Calu3 (cell line): Measurements from ENCODE around the gene ABCF3. TPM values are rescaled to one million over a fixed set of nuclear protein-coding genes. Genes with fewer than 3 reads are reported as not detected.

Experiments
- BruUV-seq: library from RNA; stranded (reverse); fragments of 400-500 nt; replicated peaks from 2 replicates; lab custom pipeline; 2021; lab: Mats Ljungman, UMichigan
- CTCF ChIA-PET: fragments of 300-600 bp; sonication (Branson Sonifier 250); formaldehyde crosslinking; loops from one replicate; lab custom pipeline; 2022; ENCODE audit warnings: antibody characterized with exemption; lab: Charles Lee
- DNase-seq: peaks from one replicate; pipeline ENCODE4 v3.0.0; 2022
- H3K27ac Mint-ChIP-seq: one replicate; pipeline ENCODE4 v1.8.0; 2022; ENCODE audit warnings: mixed read lengths; ENCODE audit not compliant: unreplicated experiment
- H3K27me3 Mint-ChIP-seq: one replicate; pipeline ENCODE4 v1.8.0; 2022; ENCODE audit warnings: mixed read lengths; ENCODE audit not compliant: unreplicated experiment
- H3K36me3 Mint-ChIP-seq: one replicate; pipeline ENCODE4 v1.8.0; 2022; ENCODE audit warnings: mild to moderate bottlenecking, moderate library complexity, mixed read lengths; ENCODE audit not compliant: insufficient read depth, unreplicated experiment
- H3K4me1 Mint-ChIP-seq: one replicate; pipeline ENCODE4 v1.8.0; 2022; ENCODE audit warnings: mild to moderate bottlenecking, low read depth, mixed read lengths; ENCODE audit not compliant: unreplicated experiment
- H3K4me3 Mint-ChIP-seq: one replicate; pipeline ENCODE4 v1.8.0; 2022; ENCODE audit warnings: mild to moderate bottlenecking, low read depth, moderate library complexity, mixed read lengths; ENCODE audit not compliant: unreplicated experiment
- H3K9me3 Mint-ChIP-seq: one replicate; pipeline ENCODE4 v1.8.0; 2022; ENCODE audit warnings: low read depth, mixed read lengths; ENCODE audit not compliant: unreplicated experiment
- CTCF ChIP-seq: fragments of 200-600 bp; IDR thresholded peaks from one replicate; pipeline ENCODE4 v1.8.0; 2022; ENCODE audit warnings: antibody characterized with exemption; ENCODE audit not compliant: unreplicated experiment
- intact Hi-C: fragments of 100-400 bp; cut with micrococcal nuclease; formaldehyde crosslinking; loops from one replicate; pipeline ENCODE4 v1.10.0; 2022; ENCODE audit not compliant: unreplicated experiment
- total RNA-seq: library from RNA; stranded (reverse); gene quantifications from 2 replicates; pipeline ENCODE4 v1.2.3, GENCODE V29; 2022

The ABCF3 gene
- total RNA-seq, 1 experiment from 2014 or later = 116 TPM

- CTCF ChIA-PET = interaction anchor here (0.5 kb wide), 1 partner anchor 388 kb away, joined by 4 read pairs; no protein-coding TSS in a partner anchor
- peaks cover 11% of the 10 kb centered on the region for H3K4me1 Mint-ChIP-seq
- no peaks in the 10 kb centered on the region for H3K9me3 Mint-ChIP-seq
- H3K4me3 Mint-ChIP-seq = no peak overlapping the region
- no peak for DNase-seq
- H3K27me3 Mint-ChIP-seq = peaks cover 54% of the 10 kb centered on the region
- no peak for TF ChIP-seq CTCF
- no TSS peak for BruUV-seq
- intact Hi-C loops = no loop called here
- H3K27ac Mint-ChIP-seq = no peak overlapping the region
- peaks cover 9% of the 10 kb centered on the region for H3K36me3 Mint-ChIP-seq
These were observed 50.6 kb downstream of the ABCF3 start for GRCh38 chr3:184236636-184237035.

- Mint-ChIP-seq H3K4me1 (peaks cover 11% of the 10 kb centered on the region), H3K27me3 (peaks cover 48% of the 10 kb centered on the region), H3K4me3 (no peak overlapping the region), H3K36me3 (peaks cover 15% of the 10 kb centered on the region), H3K9me3 (no peaks in the 10 kb centered on the region), H3K27ac (no peak overlapping the region)
- intact Hi-C loops = no loop called here
- no peak for DNase-seq
- CTCF ChIA-PET = interaction anchor here (0.7 to 1.1 kb wide), 3 partner anchors 11 to 341 kb away, joined by 3 to 4 read pairs (median 3); no protein-coding TSS in a partner anchor
- TF ChIP-seq CTCF = no peak
- BruUV-seq = no TSS peak
These were observed 51.2 kb downstream of the ABCF3 start for GRCh38 chr3:184237211-184237610.

GRCh38 chr3:184237807-184238206, 51.8 kb downstream of the ABCF3 start:
- H3K9me3 Mint-ChIP-seq = no peaks in the 10 kb centered on the region
- intact Hi-C loops = no loop called here
- H3K36me3 Mint-ChIP-seq = peaks cover 21% of the 10 kb centered on the region
- H3K4me1 Mint-ChIP-seq = peaks cover 11% of the 10 kb centered on the region
- H3K4me3 Mint-ChIP-seq = no peak overlapping the region
- DNase-seq = no peak
- no peak overlapping the region for H3K27ac Mint-ChIP-seq
- TF ChIP-seq CTCF = no peak
- peaks cover 42% of the 10 kb centered on the region for H3K27me3 Mint-ChIP-seq
- no TSS peak for BruUV-seq
- CTCF ChIA-PET = interaction anchor here (0.6 to 1.1 kb wide), 4 partner anchors 11 to 341 kb away, joined by 3 to 5 read pairs (median 4); no protein-coding TSS in a partner anchor

GRCh38 chr3:184238246-184238818, 52.3 kb downstream of the ABCF3 start:
- no peaks in the 10 kb centered on the region for H3K9me3 Mint-ChIP-seq
- intact Hi-C loops = no loop called here
- no peak for TF ChIP-seq CTCF
- H3K4me3 Mint-ChIP-seq = no peak overlapping the region
- peaks cover 23% of the 10 kb centered on the region for H3K36me3 Mint-ChIP-seq
- H3K27ac Mint-ChIP-seq = no peak overlapping the region
- no TSS peak for BruUV-seq
- H3K4me1 Mint-ChIP-seq = peaks cover 11% of the 10 kb centered on the region
- H3K27me3 Mint-ChIP-seq = peaks cover 39% of the 10 kb centered on the region
- no peak for DNase-seq
- CTCF ChIA-PET = interaction anchor here (0.6 to 1.1 kb wide), 3 partner anchors 12 to 232 kb away, joined by 3 to 5 read pairs (median 4); no protein-coding TSS in a partner anchor
